Occipital lobe (tissue), 2 donors: ENCODE measurements around the gene ATP2C2. TPM values are rescaled to one million over a fixed set of nuclear protein-coding genes. Genes with fewer than 3 reads are reported as not detected.

Experiments used
- DNase-seq: peaks from one replicate; lab custom pipeline; 2025; lab: John Stamatoyannopoulos, UW
- total RNA-seq: library from RNA; depleted of rRNA; stranded (reverse); fragments of >200 nt; gene quantifications from one replicate; pipeline ENCODE4 v1.2.3, GENCODE V29; 2014

The ATP2C2 gene
- total RNA-seq, 1 donor from 2014 or later = 7.0 TPM

DNA sequence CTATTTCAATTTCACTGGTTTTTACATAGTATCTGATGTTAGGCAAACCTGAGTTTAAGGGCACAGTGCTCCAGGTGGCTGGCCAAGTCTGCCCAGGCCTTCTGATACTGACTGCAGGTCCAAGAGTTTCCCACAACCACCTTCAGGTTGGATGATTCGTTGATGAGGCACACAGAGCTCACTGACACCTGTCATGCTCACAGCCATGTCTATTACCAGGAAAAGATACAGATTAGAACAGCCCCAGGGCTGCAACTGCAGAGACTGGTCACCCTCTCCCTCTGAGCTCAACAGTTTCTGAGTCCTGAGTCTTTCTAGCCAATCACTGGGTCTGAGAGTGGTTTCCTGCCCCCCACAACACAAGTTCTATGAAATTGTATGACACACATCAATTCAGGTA, 98.9 kb downstream of the ATP2C2 start:
- no peak for DNase-seq

DNA sequence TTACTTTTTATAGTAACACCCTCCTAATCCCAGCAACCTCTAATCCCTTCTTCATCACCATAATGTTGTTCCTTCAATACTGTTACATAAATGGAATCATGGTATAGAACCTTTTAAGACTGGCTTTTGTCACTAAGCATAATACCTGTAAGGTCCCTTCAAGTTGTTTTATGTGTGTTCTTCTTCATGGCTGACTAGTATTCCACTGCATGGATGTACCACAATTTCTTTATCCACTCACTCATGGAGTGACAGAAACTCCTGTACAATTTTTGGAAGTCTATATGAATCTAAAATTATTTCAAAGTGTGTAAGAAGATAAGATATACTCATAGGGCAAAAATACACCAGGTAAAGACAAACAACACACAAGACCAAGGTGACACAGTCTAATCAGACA, 99.4 kb downstream of the ATP2C2 start:
- DNase-seq = no peak

DNA sequence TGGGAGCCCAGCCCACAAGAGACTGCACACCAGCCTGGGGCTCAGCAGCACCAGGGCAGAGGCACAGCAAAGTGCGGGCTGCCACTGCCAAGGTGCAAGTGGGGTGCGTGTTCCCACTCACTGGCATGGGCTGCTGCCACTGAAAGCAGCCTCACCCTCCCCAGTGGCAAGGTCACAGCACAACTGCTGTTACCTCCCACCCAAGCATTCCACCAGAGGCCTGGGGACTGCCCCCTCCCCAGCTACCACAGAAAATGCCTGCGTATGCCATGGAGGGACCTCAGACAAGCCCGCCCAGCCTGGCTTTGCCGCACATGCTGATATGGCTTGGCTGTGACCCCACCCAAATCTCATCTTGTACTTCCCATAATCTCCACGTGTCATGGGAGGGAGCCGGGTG, 103.0 kb downstream of the ATP2C2 start:
- DNase-seq = no peak

DNA sequence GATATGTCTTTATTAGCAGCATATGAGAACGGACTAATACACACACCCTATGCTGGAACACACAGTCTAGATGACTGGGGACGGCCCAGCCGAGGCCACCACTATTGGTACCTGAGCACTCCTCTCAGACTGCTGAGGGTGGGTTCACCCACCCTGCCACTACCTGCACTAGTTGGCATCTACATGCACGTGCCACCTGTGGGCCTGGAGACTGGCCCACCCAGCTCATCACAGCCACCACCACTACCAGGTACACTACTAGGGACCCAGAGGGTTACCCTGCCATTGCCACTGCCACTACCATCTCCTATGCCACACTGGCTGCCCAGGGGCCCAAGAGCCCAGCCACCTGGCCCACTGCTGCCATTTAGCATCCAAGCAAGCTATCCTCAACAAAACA, 103.6 kb downstream of the ATP2C2 start:
- DNase-seq = no peak

DNA sequence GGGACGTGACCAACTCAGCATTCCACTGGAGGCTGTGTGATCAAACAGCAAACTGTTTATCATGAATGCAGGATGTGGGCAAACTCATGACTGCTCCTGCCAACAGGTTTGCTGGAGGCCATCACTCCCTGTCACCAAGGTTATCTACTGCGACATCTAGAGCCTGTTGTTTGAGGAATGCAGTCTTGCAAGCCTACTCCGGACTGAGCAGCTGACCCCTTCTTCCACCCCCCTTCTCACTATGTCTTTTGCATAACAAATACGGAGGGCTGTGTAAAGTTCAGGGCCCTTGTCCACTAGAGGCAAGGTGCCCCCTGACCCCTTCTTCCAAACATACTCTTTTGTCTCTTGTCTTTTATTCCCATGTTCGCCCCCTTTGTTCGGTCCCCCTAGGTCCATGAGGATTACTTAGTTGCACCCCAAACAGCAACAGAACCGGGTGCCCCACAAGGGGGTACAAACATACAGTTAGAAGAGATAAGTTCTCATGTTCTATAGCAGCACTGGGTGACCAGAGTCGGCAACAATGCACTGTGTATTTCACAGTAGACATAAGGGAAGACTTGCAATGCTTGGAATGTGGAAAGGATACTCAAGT, 107.4 kb downstream of the ATP2C2 start:
- no peak for DNase-seq

DNA sequence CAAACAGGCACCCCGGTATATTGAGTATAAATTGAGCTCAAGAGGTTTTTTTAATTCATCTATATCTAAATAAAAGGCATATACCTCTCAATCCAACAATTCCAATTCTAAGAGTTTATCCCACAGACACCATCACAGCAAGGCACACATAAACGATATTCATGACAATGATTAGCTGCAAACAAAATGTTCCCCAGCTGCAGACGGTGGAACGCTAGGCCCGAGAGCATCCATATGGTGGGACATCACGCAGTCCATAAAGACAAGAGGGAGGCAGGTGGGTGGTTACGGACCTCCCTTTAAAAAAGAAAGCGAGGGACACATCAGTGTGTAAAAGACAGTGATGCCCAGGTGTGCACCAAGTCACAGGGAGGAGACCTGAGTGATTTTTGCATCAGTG, 108.1 kb downstream of the ATP2C2 start:
- DNase-seq = no peak

DNA sequence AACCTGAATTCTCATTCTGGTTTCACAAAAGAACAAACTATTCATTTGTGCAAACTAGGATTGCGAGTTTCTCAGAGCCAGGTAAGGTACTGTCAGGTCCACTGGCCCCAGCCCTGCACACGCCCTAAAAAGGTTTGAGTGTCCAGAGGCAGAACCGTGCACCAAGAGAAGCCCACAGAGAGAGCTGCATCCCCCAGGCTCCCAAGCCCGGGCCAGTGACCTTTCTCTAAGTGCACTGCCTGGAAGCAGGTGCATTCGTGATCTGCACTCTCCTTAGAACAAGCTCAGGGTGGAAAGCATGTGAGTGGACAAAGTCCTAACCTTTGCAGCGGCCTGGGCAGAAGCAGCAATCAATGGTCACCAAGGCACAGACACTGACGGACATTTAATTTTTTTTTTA, 109.3 kb downstream of the ATP2C2 start:
- DNase-seq = no peak

DNA sequence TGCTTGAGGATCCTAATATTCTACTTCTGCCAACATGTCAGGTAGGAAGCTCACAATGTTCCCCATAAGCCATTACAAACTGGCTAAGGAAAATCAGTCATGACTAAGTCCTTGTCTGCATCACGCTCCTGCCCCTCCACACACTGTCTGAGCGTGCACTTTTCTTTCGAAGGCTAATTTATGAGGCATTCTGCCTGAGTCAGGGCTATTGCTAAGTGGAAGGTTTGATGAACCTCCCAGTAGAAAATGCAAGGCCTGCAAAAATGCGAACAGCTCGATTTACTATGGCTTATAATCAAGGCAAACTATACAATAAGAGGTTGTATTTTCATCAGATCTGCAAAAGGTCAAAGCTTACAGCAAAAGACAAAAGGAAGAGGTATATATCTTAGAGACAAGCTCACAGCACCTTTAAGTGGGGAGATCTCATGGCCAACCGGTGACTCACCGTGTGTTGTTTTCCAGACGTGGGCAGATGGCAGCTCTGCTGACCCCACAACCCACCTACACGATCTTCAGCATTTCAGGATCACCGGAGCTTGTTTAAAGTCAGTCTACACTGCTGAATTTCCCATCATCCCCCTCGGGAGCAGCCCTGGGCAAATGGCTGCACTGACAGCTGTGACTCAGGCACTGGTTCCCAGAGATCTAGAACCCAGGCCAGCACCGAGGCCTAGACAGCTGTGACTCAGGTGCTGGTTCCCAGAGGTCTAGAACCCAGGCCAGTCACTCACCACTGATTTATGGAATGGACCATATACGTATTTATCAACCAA, 110.0 kb downstream of the ATP2C2 start:
- DNase-seq = no peak

DNA sequence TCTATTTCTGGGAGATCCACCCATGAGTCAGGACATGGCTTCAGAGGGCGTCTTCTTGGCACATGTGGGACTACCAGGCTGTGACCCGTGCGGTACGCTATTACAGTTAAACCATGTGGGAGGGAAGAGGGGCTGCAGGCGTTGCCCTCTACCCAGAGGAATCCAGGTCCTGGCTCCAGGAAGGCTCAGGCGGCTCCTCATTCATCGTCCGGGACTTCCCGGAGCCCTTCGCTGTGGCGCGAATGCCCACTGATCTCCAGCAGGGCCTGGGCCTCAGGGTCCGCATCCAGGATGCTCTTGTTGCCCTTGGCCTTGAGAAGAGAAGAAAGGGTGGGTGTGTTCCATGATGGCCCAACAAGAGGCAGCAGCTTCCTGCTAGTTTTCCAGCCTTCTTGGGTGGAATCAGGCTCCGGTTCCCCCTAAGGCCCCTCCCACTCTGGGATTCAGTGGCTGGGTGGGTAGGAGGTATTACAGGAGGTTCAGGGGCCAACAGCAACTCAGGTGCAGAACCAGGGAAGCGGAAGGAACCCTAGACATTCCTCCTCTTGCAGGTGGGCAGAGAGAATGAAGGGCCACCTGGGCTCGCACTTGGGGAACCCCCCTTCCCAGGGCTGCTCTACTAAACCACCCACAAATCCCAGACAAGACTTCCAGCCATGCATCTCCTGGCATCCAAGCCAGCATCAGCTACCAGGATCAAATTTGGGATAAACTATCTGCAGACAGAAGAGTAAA, 111.5 kb downstream of the ATP2C2 start:
- no peak for DNase-seq

DNA sequence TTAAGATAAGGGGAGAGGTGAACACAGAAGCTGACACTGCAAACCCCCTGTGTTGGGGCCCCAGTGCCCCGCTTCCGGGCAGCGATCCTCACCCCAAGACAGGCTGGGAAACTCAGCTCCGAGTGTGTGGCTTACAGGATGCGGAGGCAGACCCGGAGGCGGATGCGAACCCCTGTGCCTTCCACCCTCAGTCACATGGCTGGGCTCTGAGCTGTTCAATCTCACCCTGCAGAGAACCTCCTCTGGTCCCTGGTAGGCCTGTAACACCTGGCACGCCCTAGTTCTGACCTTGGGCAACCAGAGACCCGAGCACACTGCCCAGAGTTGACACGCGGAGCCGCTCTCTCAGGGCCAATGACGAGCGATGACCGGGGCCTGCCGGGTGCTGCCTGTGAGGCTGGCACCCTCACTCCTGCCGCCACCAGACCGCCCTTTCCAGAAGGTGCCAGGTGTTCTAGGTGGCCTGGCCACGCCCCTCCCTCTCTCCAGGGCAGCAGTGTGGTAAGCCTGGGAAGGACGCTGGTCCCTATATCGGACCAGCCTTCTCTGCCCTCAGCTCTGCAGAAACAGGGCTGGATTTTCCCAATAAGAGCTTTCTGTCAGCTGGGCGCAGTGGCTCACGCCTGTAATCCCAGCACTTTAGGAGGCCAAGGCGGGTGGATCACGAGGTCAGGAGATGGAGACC, 112.9 kb downstream of the ATP2C2 start:
- no peak for DNase-seq

DNA sequence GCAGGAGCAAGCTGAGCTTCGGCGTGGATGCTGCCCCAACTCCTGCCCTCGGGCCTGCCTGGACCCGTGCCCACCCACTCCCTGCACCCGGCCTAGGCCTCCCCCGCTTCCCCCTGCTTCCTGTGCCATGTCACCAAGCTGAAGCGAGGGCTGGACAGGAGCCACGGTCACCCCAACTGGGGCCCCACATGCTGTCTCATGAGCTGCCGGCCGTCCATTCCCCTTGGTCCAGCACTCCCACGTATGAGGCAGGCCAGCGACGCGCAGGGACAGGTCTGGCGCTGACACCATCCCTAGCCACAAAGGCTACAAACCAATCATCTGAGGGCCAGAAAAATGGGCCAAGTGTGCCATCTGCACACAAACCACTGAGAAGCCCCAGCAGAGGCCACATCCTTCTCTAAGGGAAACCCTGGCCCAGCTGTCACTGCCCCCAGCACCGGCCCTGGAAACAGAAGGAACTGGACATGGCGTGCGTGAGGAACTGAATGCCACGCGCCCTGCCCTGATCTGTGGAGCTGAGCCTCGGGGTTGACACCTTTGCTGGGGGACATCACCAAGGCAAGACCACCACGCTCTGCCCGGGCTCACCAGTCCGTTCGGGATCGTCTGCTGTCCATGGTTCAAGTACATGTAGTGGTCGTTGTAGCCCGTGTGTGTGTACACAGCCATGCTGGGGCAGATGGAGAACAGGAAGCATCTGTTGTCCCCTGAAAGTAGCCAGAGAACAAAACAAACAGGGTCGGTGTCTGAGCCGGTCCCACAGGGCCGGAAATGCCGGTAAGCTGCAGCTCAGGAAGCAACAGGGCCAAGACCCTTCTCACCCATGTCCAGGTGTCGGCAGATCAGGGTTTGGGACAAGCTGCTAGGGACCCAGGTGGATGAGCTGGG, 113.9 kb downstream of the ATP2C2 start:
- DNase-seq = no peak

DNA sequence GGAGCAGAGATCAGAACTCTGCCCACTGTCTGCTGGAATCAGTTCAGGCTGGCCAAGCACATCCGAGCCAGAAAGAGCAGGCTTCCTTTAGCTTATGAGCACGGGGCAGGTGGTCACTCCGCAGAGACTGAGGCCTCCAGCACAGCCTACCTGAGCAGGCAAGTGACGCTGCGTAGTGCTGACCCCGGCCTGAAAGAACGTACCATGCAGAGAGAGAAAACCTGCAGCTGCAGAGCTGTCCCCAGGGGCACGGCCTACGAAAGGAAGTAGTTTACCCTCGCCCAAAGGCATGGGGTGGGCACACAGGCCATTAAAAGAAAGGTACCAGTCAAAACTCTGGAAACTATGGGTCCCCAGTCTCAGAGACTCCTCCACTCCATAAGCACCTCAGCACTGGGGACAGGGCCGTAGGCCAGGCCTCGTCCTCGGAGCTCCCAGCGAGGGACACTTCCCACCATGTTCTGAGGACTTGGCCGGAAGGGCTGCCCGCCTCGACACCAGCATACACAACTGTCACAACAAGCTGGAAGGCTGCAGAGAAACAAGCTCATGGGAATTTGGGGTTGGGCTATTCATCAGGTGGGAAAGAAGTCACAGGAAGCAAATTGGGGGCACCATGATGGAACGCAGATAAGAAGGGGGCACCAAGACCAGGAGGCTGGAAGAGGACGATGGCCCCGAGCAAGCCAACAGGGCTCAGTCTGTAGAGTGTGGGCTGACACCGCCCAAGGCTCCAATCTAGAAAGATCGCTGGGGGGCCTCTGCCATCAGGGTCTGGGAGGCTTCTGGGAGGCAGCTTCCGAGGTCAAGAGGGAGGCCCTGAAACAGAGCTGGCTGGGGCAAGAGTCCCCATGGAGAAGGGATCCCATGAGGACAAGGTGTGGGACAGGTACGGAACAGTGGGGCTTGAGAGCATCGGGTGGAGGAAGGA, 114.9 kb downstream of the ATP2C2 start:
- DNase-seq = no peak

DNA sequence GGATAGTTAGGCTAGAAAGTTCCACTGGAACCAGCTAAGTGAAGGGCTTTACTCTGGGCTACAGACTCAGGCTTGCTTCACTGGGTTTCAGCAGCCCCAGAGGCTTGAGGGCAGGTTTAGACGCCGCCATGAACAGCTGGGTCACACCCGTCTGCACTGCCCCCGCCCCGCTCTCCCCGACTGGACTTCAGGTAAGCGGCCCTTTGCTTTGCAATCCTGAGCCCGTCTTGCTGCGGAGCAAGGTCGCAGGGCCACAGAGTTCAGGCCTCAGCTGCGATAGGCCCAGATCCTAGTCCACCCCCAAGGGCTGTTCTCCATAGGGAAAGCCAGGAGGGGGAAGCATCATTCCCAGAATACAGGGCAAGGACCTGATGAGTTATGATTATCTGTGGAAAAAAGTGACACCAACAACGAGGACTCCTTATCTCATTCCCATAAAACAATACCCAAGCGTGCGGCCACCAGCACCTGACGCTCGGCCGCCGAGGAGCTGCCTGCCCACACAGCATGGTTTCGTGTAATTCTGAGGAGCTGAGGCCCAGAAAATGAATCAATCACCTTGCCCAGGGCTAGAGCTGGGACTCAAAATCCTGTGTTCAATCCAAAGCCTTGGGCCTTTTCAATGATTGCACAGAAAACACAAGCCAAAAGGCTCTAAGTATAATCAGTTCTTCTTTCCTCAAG, 115.7 kb downstream of the ATP2C2 start:
- no peak for DNase-seq

DNA sequence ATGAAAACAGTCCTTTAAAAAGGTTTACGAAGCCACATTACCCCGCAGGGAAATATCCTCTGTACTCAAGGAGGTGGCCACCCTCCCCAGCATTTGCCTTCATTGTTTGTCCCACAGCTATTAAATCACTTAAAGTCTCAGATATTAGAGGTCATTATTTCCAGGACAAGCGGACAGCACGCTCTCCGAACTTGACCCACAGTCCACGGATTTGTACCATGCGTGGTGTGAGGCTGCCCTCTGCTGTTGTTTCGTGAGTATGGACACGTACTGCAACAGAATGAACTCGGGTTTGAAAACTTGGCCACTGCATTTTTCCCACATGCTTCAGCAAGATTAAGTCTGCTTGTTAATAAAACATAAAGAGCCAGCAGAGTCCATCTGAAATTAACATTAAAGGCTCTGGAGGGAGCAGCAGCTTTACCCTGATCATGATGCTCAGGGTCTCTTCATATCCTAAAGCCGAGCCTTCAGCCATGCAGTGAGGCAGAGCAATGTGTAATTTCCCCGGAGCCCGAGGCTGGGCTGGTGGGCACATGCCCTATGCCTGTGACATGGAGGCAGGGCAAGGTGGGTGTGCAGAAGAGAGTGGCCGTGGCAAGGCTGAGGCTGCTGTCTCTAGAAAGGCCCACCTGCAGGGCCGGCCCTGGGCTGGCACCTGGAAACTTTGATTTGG, 116.4 kb downstream of the ATP2C2 start:
- peak; percentile 53 for DNase-seq

DNA sequence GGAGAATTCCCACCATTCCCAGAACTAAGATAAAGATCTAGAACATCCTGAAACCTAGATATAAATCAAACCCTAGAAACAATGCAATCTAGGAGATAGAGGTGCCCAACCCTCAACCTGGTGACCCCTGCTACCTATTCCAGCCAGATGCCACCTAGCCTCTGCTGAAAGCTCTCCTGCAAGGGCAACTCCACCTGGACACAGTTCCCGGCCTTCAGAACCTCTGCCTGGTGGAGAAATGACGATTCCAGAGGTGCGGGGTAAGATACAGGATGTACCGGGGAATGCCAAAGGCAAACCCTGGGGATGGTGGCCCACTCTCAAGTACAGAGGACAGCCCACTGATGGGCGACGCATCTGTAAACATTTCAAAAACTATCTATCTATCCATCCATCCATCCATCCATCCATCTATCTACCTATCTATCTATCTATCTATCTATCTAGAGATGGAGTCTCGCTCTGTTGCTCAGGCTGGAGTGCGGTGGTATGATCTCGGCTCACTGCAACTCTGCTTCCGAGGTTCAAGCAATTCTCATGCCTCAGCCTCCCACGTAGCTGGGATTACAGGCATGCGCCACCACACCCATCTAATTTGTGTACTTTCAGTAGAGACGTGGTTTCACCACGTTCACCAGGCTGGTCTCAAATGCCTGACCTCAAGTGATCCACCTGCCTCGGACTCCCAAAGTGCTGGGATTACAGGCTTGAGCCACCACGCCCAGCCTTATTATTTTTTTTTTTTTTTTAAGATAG, 117.1 kb downstream of the ATP2C2 start:
- no peak for DNase-seq

DNA sequence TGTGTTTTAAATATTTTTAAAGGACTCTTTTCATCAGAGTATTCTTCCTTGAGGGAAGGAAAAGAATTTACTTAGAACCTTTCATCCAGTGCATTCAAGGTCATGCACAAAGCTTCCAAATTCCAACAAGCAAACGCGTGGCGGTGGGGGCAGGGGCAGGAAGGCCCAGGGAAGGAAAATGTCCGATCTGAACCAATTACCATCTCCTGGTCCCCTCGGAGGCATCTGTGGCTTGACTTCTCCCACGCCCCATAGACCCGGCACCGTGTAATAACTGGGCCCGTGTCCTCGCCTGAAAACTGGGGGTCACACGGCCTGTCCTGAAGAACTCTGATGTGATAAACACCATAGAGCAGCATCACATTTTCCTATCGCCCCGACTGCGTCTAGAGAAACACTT, 117.8 kb downstream of the ATP2C2 start:
- no peak for DNase-seq

DNA sequence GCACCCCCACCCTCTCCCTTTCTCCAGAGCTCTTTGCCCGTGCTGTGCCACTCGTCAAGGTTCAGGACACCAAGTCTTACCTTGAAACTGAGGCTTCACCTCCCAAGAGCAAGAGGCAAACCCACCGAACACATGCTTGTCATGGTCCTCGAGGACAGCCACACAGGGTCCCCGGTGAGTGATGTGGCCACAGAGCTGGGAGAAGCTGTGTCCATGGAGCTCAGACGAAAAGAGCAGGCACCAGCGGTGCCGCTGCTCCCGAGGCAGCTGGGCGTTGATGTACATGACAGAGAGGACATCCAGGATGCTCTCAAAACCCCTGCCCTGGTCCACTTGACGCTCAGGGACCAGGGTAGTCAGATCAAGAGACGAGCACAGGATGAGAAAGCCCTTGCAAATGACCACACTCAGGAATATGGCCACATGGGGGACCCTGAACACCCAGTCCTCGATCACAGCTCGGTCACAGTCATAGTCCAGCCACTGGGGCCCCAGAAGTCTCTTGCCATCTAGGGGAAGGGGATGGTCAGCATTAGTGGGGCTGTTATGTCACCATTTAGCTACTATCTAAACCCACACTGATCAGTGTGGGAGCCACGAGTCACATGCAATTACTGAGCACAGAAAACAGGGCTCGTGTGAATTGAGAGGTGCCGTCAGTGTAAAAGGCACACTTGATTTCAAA, 118.4 kb downstream of the ATP2C2 start:
- no peak for DNase-seq
